ENCODE data around the gene HPDL.

The HPDL gene

GRCh38 chr1:45325851-45326506 lies 716 bp upstream of the HPDL start:
- DNase-seq = no peak

GRCh38 chr1:45327644-45328515 lies 1.2 kb downstream of the HPDL start:
- no peak for DNase-seq

DNA sequence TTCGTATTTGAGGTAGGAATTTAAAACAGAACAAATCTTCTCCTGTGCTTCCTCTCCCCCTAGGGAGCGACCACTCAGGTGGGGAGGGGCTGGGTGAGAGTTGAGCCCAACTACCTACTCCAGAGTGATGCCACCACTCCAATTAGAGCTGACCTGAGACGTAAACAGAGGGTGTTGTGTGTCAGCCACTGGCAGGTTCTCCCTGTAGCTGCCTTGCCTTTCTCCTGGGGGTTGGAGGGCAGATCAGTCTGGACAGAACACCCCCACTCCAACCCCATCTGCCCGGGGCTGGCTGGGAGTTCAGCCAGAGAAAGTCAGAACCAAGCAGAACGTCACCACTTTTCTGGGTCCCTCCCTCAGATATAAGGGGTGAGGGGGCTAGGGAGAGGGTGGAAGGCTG lies 2.0 kb downstream of the HPDL start:
- DNase-seq = no peak

GRCh38 chr1:45329445-45329844 lies 2.8 kb downstream of the HPDL start:
- no peak for DNase-seq

GRCh38 chr1:45331436-45332345 lies 5.0 kb downstream of the HPDL start:
- DNase-seq = no peak

- DNase-seq = no peak
These were observed 5.6 kb downstream of the HPDL start for GRCh38 chr1:45332346-45332720.

- DNase-seq = no peak
These were observed 7.9 kb downstream of the HPDL start for GRCh38 chr1:45334308-45335245.

DNA sequence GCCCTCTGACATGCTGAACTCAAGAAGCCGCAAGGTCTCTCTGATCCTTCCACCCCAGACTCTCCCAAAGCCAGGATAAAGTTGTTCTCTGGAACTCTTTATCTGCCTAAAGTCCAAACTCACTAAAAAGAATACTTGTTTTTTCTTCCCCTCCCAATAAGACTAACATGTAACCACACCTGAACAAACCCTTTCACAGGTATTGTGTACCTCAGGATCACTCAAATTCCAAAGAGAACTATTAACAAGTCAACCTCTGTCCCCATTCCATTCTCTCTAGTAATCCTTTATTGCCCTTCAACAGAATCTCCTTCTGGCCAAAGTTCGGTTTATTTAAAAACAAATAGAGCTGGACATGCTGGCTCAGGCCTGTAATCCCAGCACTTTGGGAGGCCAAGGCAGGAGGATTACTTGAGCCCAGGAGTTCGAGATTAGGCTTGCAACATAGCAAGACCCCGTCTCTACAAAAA lies 9.2 kb downstream of the HPDL start:
- no peak for DNase-seq

GRCh38 chr1:45337630-45338325 lies 11.1 kb downstream of the HPDL start:
- DNase-seq = no peak

DNA sequence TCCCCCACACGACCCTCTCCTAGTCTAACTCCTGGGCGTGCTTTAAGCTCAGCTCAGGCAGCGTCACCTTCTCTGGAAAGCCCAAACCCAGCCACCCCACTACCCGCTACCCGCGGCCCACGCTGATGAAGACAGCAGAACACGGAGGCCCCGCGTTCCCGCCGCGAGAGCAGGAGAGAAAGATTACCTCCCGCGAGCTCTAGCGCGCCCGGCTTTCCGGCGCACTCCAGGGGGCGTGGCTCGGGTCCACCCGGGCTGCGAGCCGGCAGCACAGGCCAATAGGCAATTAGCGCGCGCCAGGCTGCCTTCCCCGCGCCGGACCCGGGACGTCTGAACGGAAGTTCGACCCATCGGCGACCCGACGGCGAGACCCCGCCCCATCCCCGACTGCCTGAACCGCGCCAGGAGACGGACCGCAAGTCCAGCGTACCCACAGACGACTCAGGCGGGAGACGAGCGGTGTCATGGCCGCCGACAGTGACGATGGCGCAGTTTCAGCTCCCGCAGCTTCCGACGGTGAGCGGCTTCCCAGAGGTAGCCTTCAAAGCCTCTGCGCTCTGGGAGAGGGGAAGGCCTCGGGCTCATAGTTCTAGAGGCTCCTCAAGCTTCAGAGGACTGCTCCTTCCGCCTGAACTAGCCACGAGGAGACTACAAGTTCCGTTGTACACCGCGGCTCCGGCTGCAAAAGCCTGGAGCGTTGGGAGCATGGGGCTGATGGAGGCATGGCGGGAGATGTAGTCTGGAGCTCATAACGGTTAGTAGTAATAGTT lies 13.3 kb downstream of the HPDL start, which contains the start of the genes MUTYH and TOE1:
Gene MUTYH, minus strand, starts transcription at position 652 of the 770 bp plus-strand sequence. CDS start 5,935 bp downstream, outside the sequence.
Gene TOE1, plus strand, starts transcription at position 382 of the 770 bp plus-strand sequence. Its CDS starts 83 bp downstream, at position 465.
- DNase-seq = peak; percentile 95

- DNase-seq = no peak
These were observed 14.2 kb downstream of the HPDL start for GRCh38 chr1:45340816-45341466.

DNA sequence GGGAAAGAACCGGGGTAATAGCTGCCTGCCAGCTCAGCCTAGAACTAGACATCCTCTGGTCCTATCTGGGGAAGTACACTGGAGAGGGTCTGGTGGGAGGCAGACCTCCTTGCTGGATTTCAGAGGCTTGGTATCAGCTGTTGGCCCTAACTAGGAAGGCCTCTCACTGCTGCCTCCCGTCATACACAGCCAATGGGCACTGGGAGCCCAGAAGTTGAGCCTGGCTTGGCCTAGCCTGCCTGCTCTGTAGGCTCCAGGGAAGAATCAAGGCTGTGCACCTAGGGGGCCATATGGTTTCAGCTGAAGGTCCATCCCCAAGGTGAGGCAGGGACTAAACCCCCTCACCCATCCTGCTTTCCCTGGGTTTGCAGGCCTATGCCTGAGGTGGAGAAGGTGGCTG lies 17.8 kb downstream of the HPDL start:
- DNase-seq = no peak

GRCh38 chr1:45345014-45345413 lies 18.3 kb downstream of the HPDL start:
- DNase-seq = no peak

DNA sequence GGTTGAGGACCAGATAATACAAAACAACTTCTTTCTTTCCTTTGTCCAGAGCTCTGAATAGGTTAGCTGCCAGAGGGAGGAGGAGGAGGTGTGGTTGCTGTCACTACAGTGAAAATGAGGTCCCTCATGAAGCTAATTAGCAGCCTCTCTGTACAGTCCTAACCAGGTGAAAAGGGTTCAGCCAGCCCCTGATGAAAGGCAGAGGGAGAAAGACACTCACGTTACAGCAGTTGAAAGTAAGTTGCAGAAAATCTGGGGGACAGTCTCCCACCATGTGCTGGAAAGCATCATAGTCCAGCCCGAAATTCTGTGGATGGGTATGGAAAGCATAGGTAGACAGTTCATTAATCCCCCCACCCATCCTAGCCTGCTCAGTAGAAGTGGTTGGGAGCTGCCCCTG lies 19.8 kb downstream of the HPDL start:
- DNase-seq = no peak

- DNase-seq = no peak
These were observed 21.3 kb downstream of the HPDL start for GRCh38 chr1:45348020-45348419.

- no peak for DNase-seq
These were observed 21.9 kb downstream of the HPDL start for GRCh38 chr1:45348609-45348965.

- DNase-seq = no peak
These were observed 22.4 kb downstream of the HPDL start for GRCh38 chr1:45348966-45349677.

DNA sequence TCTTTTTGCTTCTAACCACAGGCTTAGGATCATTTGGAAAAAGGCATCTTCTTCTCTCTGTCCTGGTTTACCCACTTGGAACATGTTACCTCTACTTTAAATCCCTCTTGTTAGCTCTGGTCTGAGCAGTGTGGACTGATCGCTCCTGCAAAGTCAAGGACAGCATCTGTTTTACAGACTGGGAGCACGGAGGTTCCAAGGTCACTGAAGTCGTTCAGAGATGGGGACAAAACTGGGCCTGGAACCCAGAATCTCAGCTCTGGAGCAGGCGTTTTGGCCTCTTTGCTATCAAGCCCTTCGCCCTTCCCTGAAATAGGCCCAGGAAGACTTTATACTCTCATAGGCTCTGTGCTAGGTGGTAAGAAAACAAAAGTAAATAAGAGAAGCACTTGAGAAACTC lies 24.8 kb downstream of the HPDL start:
- no peak for DNase-seq

- no peak for DNase-seq
These were observed 27.0 kb downstream of the HPDL start for GRCh38 chr1:45353685-45354084.

Data from NCI-H1105 (cell line).